GM19240 (cell line): ENCODE results near the gene TLNRD1.
A peak's percentile ranks its signal among the peaks of the same experiment; 100 is the strongest.
"Not testable (repeated sequence)": the region's sequence is repeated elsewhere in the genome, so short reads cannot be mapped to it uniquely, and the experiment has no call there.

Source experiments
- DNase-seq: peaks from one replicate; pipeline ENCODE4 v3.0.0; 2011; ENCODE audit warnings: low spot score; ENCODE audit not compliant: insufficient read length

TLNRD1 gene

DNA sequence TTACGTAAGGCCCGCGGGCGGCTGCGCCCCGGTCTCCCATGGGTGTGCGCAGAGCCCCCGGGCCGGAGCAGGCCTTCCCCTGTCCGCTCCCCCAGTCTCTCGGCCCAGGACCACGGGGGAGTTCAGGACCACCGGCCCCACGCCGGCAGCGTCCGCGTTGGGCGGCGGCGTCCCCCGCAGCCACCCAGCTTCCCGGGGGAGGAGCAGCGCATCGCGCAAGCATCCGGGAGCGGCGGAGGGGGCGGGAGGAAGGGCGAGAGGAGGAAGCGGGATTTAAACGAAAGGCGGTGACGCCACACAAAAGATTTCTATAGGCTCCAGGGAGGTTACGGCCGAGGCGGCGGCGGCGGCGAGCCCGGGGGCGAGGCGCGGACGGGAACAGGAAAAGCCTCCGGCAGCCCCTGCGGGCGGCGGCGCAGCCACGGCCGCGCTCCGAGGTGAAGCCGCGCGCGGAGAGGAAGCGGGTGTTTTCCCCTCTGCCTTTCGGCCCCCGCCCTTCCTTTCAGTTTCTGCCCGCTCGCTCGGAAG lies at the start of gene TLNRD1:
Gene TLNRD1 (plus strand): TSS at position 300 of the 528 bp plus-strand sequence. CDS start 1,349 bp downstream, outside the sequence.
- DNase-seq: peak; percentile 44

GRCh38 chr15:80951941-80952340 lies 48.8 kb upstream of the TLNRD1 start:
- DNase-seq: no peak

GRCh38 chr15:80953001-80953952 lies 47.4 kb upstream of the TLNRD1 start:
- DNase-seq: no peak

DNA sequence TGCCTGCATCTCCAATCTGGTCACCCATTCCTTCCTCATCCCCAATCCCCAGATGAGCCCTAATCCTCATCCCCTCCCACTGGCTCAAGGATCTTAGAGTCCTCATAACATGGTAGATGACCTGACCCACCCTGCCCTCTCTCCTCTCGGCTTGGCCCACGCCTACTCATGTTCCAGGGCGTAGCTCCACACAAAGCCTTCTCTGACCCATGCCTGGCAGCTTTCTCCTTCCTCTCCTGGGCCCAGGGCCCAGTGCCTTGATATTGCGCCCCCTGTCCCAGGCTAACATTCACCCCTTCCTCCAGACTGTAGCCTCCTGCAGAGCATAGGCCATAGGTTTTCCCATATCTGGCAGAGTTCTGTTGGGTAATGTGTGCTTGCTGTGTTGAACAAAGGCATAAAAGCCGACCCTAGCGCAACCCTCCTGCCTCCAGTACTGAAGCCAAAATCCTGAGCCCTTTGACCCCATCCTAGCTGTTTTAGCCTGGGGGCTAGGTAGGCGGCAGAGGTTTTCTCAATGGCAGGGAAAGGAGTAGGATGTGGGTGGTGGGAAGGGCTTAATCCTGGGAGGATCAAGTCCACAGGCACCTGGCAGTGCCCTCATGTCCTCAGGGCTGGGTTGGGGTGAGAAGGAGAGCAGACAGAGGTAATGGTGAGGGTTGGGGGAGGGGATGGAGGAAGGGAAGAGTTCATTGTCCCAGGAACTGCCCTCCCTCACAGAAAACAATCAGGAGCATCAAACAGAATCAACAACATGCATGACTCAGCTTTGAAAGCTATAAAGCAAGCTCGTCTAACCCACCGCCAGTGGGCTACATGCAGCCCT lies 46.6 kb upstream of the TLNRD1 start:
- no peak for DNase-seq

DNA sequence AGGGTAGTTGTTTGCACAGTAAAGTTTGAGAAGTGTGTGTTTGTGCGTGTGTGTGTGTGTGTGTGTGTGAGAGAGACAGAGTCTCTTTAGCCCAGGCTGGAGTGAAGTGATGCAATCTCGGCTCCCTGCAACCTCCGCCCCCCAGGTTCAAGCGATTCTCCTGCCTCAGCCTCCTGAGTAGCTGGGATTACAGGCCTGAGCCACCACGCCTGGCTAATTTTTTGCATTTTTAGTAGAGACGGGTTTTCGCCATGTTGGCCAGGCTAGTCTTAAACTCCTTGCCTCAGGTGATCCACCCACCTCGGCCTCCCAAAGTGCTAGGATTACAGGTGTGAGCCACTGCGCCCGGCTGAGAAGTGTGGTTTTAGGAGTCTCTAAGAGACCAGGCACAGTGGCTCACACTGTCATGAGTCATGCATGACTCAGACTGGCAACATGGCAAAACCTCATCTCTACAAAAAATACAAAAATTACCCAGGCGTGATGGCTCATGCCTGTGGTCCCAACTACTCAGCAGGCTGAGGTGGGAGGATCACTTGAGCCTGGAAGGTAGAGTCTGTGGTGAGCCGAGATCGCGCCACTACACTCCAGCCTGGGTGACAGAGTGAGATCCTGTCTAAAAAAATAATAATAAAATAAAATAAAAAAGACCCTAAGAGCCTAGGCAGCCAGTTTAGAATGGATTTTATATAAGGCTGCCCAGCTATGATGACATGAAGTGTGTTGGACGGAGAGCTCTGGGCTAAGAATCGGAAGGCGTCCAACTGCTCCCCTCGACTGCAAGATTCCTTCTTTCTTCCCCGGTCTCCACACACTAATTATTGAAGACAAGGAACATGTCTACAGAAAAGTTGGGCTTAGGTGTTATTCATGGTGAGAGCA lies 44.9 kb upstream of the TLNRD1 start:
- not testable (repeated sequence) for DNase-seq

GRCh38 chr15:80957556-80957955 lies 43.2 kb upstream of the TLNRD1 start:
- no peak for DNase-seq

DNA sequence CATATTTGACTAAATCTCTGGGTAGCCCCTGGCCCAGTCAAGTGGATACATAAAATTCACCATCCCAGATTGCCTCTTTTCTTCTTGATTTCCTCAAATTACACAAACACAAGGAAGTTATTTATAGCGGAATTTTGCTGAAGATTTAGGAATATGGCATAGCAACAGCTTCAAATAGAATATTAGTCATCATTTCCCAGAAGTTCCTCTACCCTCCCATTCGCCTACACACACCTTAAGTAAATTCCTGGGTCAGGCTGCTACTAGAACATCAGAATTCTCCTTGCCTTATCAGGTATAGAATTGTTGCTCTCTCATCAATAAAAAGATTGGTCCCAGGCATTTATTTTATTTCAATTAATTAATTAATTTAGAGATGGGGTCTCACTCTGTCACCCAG lies 42.7 kb upstream of the TLNRD1 start:
- no peak for DNase-seq

GRCh38 chr15:80958818-80959495 lies 41.8 kb upstream of the TLNRD1 start:
- DNase-seq: no peak

DNA sequence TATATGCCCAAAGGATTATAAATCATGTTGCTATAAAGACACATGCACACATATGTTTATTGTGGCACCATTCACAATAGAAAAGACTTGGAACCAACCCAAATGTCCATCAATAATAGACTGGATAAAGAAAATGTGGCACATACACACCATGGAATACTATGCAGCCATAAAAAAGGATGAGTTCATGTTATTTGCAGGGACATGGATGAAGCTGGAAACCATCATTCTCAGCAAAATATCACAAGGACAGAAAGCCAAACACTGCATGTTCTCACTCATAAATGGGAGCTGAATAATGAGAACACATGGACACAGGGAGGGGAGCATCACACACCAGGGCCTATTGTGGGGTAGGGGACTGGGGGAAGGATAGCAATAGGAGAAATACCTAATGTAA lies 35.3 kb upstream of the TLNRD1 start:
- not testable (repeated sequence) for DNase-seq

DNA sequence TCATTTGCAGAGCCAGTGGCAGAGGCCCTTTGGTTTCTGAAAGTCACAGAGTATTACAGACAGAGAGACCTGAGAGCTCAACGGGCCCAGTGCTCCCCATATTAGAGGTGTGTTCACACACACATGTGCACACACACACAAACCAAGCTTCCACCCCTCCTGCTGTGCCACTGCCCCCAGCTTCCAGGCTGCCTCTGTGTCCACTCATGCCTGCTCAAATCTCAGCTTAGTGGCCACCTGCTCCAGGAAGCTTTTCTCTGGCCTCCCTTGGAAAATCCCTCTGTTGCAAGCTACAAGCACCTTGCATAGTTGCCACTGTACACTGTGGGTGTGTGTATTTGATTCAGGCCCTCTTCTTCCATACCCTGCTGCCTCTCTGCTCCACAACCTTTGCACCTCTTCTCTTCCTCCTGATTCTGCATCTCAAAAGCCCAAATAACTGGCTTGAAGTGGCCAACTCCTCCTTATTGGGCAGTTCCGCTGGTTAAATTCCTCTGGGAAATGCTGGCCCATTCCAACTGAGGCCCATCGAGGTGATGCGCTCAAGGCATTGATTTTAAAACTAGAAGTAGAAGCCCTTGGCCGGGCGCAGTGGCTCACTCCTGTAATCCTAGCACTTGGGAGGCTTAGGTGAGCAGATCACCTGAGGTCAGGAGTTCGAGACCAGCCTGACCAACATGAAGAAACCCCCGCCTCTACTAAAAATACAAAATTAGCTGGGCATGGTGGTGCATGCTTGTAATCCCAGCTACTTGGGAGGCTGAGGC lies 34.1 kb upstream of the TLNRD1 start:
- DNase-seq: no peak

DNA sequence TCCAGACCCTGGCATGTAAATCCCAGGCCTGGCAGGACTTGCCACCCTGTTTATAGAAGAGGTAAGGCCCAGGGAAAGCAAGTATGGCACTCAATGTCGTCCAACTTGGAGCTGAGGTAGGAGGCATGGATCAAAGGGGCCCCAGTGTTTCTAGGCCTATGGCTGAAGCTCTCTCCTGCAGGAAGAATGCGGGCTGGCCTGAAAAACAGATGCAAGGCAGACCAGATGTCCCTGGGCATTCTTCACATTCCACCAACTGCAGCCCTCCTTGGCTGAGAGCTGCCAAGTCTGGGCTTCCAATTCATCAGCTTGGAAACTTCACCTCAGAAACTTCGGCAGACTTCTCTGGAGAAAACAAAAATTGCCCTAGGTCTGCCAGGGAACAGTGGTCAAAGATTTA lies 33.3 kb upstream of the TLNRD1 start:
- no peak for DNase-seq

GRCh38 chr15:80967991-80968510 lies 32.7 kb upstream of the TLNRD1 start:
- no peak for DNase-seq

DNA sequence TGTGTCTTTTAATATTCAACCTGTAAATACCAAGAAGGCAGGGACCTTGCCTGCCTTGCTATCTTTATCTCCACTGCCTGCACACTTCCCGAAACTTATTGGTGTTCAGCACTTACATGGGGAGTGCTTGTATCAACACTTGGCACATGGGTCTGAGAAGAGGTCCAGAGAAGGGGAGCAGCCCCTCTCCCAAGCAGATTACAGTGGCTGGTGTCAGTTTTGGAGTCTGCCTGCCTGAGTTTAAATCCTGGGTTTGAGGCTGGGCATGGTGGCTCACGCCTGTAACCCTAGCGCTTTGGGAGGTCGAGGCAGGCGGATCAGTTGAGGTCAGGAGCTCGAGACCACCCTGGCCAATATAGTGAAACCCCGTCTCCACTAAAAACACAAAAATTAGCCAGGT lies 31.4 kb upstream of the TLNRD1 start:
- no peak for DNase-seq

DNA sequence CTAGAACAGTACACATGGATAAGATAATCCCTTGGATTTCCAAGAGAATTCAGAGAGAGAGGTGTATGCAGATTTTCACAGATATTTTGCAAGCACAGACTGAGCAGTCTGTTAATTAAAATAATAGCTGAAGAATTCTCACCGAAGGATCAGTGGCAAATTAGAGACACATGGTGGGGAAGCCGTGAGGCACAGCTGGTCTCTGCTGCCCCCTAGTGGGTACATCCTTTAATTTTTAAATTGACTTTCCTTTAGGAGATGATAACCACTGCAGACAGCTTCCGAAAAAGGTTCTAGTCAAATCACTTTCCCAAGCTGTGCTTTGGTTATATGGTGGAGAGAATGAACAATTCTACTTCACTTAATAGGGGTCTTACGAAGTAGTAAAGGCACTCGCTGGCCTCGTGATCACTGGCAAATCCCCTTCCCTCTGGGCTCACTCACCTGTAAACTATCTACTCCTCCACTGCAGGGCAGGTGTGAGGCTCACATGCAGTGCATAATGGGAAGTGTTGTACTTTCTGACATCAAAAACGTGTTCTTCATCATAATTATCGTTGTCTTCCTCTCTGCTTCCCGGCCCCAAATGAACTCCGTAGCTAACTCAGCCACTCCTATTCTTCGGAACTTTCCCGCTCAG lies 30.6 kb upstream of the TLNRD1 start:
- peak; percentile 37 for DNase-seq

DNA sequence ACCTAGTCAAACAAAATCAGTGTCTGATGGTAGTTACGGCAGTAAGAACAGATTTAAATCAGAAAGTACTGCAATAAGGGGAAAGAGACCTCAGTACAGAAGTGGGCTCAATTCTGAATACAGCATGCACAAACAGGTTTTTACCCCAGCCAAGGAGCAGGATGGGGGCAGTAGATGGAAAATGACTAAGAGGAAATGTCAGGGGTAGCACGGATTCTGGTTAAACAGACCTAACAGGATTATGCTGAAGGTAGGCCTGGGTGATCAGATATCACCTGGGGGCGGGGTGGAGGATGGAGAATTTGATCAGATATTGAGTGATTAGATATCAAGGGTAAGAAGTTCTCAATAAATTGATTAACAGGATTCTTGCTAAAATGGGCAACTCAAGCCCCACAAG lies 30.1 kb upstream of the TLNRD1 start:
- no peak for DNase-seq

GRCh38 chr15:80971143-80971542 lies 29.6 kb upstream of the TLNRD1 start:
- DNase-seq: no peak

GRCh38 chr15:80972276-80972675 lies 28.4 kb upstream of the TLNRD1 start:
- no peak for DNase-seq

GRCh38 chr15:80974914-80975313 lies 25.8 kb upstream of the TLNRD1 start:
- DNase-seq: no peak

DNA sequence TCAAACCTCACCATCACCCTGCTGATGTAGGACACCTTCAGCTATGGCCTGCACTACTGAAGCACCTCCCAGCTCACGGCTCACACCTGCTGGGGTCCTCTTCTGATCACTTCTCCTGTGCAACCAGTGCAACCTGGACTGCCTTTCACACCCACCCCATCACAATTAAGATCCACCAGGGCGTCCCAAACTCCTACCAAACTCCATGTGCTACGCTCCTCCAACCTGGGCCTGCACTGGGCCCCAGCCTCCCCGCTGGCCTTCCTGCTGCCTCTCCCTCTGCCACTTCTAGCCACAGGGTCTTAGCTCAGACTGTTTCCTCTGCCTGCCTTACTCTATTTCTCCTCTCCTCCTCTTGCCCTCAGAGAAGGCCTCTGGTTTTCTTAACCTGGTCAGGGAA lies 23.9 kb upstream of the TLNRD1 start:
- DNase-seq: no peak
